Measurements from ENCODE around the gene MANEAL. TPM values are rescaled to one million over a fixed set of nuclear protein-coding genes. Genes with fewer than 3 reads are reported as not detected.

The MANEAL gene
- total RNA-seq, 3 donors from 2014 or later: 0.64 to 3.7 (median 2.9) TPM

DNA sequence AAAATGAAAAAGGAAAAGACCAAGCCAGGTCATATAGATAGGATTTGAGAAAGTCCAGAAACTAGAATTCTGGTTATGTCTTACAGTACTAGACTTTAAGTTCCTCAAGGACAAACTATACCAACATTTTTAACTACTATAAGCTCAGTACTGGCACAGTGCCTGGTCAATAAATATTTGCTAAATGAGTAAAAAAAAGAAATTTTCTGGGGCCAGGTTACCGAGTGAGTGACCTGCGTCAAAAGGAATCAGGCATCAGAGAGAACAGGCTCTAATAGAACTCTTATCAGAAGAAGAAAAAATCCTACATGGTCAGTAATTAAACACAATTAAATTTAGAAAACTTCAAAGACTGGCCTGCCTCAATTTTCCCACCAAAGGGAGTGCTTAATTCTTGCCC is 38.2 kb downstream of the MANEAL start:
- peaks cover 5% of the 10 kb centered on the region for H3K36me3 ChIP-seq
- no peak for DNase-seq (ENCODE audit: low spot score in 2 of 2)
- intact Hi-C loops (cut with DNase I; ENCODE audit: low total_unique reads): no loop called here
- TF ChIP-seq POLR2A (IDR thresholded peaks at IDR 0.05): no peak
- TF ChIP-seq, protein P1, sequence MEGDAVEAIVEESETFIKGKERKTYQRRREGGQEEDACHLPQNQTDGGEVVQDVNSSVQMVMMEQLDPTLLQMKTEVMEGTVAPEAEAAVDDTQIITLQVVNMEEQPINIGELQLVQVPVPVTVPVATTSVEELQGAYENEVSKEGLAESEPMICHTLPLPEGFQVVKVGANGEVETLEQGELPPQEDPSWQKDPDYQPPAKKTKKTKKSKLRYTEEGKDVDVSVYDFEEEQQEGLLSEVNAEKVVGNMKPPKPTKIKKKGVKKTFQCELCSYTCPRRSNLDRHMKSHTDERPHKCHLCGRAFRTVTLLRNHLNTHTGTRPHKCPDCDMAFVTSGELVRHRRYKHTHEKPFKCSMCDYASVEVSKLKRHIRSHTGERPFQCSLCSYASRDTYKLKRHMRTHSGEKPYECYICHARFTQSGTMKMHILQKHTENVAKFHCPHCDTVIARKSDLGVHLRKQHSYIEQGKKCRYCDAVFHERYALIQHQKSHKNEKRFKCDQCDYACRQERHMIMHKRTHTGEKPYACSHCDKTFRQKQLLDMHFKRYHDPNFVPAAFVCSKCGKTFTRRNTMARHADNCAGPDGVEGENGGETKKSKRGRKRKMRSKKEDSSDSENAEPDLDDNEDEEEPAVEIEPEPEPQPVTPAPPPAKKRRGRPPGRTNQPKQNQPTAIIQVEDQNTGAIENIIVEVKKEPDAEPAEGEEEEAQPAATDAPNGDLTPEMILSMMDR (IDR thresholded peaks at IDR 0.05): no peak
- TF ChIP-seq POLR2AphosphoS5 (IDR thresholded peaks at IDR 0.05): no peak
- no peak overlapping the region for H3K4me3 ChIP-seq
- H3K27ac ChIP-seq: no peak overlapping the region
- no peaks in the 10 kb centered on the region for H3K4me1 ChIP-seq
- no peaks in the 10 kb centered on the region for H3K27me3 ChIP-seq
- no peaks in the 10 kb centered on the region for H3K9me3 ChIP-seq

DNA sequence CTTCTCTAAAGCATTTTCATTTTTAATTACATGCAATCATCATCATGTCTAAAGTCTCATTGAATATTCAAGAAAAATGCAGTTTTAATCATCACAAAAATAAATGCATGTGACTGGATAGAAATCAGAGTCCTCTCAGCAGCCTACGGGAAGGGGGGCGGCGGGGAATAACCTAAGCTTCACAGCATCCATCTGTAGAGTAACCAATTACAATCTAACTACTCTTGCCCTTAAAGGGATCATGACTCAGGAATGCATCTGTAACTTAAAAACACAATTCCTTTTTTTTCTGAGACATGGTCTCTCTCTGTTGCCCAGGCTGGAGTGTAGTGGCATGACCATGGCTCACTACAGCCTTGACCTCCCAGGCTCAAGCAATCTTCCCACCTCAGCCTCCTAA is 43.1 kb downstream of the MANEAL start:
- no peak overlapping the region for H3K27ac ChIP-seq
- TF ChIP-seq POLR2AphosphoS5 (IDR thresholded peaks at IDR 0.05) (no peak), POLR2A (IDR thresholded peaks at IDR 0.05) (no peak)
- TF ChIP-seq, protein P1 (IDR thresholded peaks at IDR 0.05): no peak
- peaks cover 12% of the 10 kb centered on the region for H3K36me3 ChIP-seq
- H3K27me3 ChIP-seq: no peaks in the 10 kb centered on the region
- no peaks in the 10 kb centered on the region for H3K9me3 ChIP-seq
- H3K4me3 ChIP-seq: no peak overlapping the region
- intact Hi-C loops (cut with DNase I; ENCODE audit: low total_unique reads): no loop called here
- DNase-seq (ENCODE audit: low spot score in 2 of 2): no peak
- H3K4me1 ChIP-seq: no peaks in the 10 kb centered on the region

DNA sequence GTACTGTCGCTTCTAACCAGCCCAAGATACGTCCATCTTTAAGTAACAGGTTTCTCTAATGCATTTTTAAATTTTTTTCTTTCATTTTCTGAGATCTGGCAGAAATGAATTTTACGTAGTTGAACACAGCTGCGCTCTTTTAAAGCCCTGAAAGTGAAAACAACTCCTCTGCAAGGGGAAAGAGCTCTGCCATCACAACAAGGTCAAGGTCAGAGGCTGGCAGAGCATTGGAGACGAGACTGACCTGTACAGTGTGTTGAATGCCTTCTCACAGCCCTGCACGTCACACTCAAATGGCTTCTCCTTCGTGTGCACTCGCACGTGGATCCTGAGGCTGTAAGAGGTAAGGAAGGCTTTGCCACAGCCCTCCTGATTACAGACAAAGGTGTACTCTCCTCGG is 46.0 kb downstream of the MANEAL start:
- Histone ChIP-seq H3K36me3 (peaks cover 8% of the 10 kb centered on the region), H3K27me3 (no peaks in the 10 kb centered on the region), H3K27ac (no peak overlapping the region), H3K4me1 (no peaks in the 10 kb centered on the region), H3K9me3 (no peaks in the 10 kb centered on the region), H3K4me3 (no peak overlapping the region)
- TF ChIP-seq POLR2AphosphoS5 (IDR thresholded peaks at IDR 0.05) (no peak), POLR2A (IDR thresholded peaks at IDR 0.05) (no peak)
- TF ChIP-seq, protein P1 (IDR thresholded peaks at IDR 0.05): no peak
- intact Hi-C loops (cut with DNase I; ENCODE audit: low total_unique reads): loop anchor here (10.0 kb wide), 1 partner anchor 1375 kb away; no protein-coding TSS in a partner anchor
- no peak for DNase-seq (ENCODE audit: low spot score in 2 of 2)

DNA sequence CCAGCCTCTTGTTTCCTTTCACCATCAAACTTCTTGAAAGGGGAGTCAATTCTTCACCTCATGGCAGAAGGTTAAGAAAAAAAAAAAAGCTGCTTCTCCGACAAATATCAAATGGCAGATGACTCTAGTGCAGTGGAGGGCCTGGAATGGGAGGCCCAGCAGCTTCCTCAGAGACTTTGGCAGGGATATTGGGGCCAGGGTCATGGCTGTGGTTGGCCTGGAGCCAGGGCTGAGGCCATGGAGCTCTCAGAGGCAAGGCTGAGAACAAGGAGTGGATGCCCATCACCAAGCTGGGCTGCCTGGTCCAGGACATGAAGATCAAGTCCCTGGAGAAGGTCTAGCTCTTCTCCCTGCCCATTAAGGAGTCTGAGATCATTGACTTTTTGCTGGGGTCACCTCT is 47.1 kb downstream of the MANEAL start:
- Histone ChIP-seq H3K27ac (no peak overlapping the region), H3K4me3 (no peak overlapping the region), H3K4me1 (no peaks in the 10 kb centered on the region), H3K9me3 (no peaks in the 10 kb centered on the region), H3K36me3 (peaks cover 8% of the 10 kb centered on the region), H3K27me3 (no peaks in the 10 kb centered on the region)
- TF ChIP-seq POLR2A (IDR thresholded peaks at IDR 0.05) (no peak), POLR2AphosphoS5 (IDR thresholded peaks at IDR 0.05) (no peak)
- TF ChIP-seq, protein P1 (IDR thresholded peaks at IDR 0.05): no peak
- intact Hi-C loops (cut with DNase I; ENCODE audit: low total_unique reads): loop anchor here (10.0 kb wide), 1 partner anchor 1374 kb away; no protein-coding TSS in a partner anchor
- no peak for DNase-seq (ENCODE audit: low spot score in 2 of 2)

DNA sequence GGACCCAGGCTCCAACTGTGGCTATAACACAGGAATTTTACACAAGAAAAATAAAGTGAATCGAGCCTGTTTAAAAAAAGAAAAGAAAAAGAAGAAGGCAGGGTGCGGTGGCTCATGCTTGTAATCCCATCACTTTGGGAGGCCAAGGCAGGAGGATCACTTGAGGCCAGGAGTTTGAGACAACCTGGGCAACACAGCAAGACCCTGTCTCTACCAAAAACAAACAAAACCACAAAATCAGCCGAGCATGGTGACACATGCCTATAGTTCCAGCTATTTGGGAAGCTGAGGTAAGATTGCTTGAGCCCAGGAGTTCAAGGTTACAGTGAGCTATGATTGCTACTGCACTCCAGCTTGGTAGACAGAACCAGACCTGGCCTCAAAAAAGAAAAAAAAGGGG is 48.0 kb downstream of the MANEAL start:
- no peak for DNase-seq (ENCODE audit: low spot score in 2 of 2)
- no peak overlapping the region for H3K4me3 ChIP-seq
- TF ChIP-seq POLR2AphosphoS5 (IDR thresholded peaks at IDR 0.05) (no peak), POLR2A (IDR thresholded peaks at IDR 0.05) (no peak)
- TF ChIP-seq, protein P1 (IDR thresholded peaks at IDR 0.05): no peak
- H3K9me3 ChIP-seq: no peaks in the 10 kb centered on the region
- H3K36me3 ChIP-seq: peaks cover 8% of the 10 kb centered on the region
- intact Hi-C loops (cut with DNase I; ENCODE audit: low total_unique reads): loop anchor here (10.0 kb wide), 1 partner anchor 1373 kb away; no protein-coding TSS in a partner anchor
- no peaks in the 10 kb centered on the region for H3K27me3 ChIP-seq
- no peak overlapping the region for H3K27ac ChIP-seq
- no peaks in the 10 kb centered on the region for H3K4me1 ChIP-seq

Measured in breast epithelium (tissue), 4 donors.